BJ (cell line): ENCODE data around the gene SND1. TPM values are rescaled to one million over a fixed set of nuclear protein-coding genes. Genes with fewer than 3 reads are reported as not detected.

Experiments used
- CTCF ChIA-PET: fragments of 350-600 bp; formaldehyde crosslinking; extraction: SDS; loops from one replicate; lab custom pipeline; 2021; ENCODE audit warnings: antibody characterized with exemption, inconsistent platforms; lab: Yijun Ruan, JAX
- POLR2A ChIA-PET: fragments of 300-600 bp; sonication (Branson Sonifier 250); formaldehyde crosslinking; extraction: SDS; loops from one replicate; lab custom pipeline; 2021; ENCODE audit warnings: antibody characterized with exemption; lab: Charles Lee
- DNase-seq: peaks from one replicate; pipeline ENCODE4 v3.0.0-alpha.2; 2011; ENCODE audit warnings: low read depth
- H3K27me3 ChIP-seq: 2 replicates; pipeline ENCODE4 v1.6.0; 2011; ENCODE audit warnings: low read length; ENCODE audit not compliant: control insufficient read depth, insufficient read depth
- H3K36me3 ChIP-seq: 2 replicates; pipeline ENCODE4 v1.5.1; 2011; ENCODE audit warnings: low read length; ENCODE audit not compliant: control insufficient read depth, insufficient read depth
- H3K4me3 ChIP-seq: 2 replicates; pipeline ENCODE4 v1.5.1; 2011; ENCODE audit warnings: low read depth, mild to moderate bottlenecking, control low read depth, low read length
- polyA plus RNA-seq: library from polyadenylated mRNA; depleted of rRNA; stranded (reverse); fragments of >200 nt; gene quantifications from 2 replicates; pipeline ENCODE4 v1.2.3, GENCODE V29; 2011
- TF ChIP-seq, protein P1 (sequence below): IDR thresholded peaks from 2 replicates; pipeline ENCODE4 v1.5.1; 2011; ENCODE audit warnings: low read depth, mild to moderate bottlenecking, control low read depth, inconsistent platforms, low read length, moderate library complexity; ENCODE audit not compliant: insufficient read depth

SND1 gene
- polyA plus RNA-seq, 1 experiment = 203 TPM

DNA sequence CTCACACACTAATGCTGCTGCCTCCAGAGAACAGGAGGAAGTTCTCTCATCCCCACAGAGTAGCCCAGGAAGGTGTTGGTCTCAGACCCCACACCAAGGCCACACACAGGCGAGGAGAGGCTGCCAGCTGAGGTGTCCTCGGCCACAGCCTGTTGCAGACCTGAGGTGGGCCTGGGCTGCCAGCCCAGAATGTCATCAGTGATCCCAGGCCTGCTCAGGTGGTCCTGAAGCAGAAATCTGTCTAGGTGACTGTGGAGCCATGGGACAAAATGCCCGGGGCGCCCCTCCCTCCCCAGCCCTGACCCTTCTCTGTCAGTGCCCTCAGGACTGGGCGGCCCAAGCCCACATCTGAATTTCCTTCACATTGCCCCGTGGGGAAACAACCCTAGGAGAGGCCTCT lies 422.7 kb downstream of the SND1 start:
- Histone ChIP-seq H3K4me3 (no peak overlapping the region), H3K36me3 (peaks cover 18% of the 10 kb centered on the region), H3K27me3 (no peaks in the 10 kb centered on the region)
- TF ChIP-seq, protein P1, sequence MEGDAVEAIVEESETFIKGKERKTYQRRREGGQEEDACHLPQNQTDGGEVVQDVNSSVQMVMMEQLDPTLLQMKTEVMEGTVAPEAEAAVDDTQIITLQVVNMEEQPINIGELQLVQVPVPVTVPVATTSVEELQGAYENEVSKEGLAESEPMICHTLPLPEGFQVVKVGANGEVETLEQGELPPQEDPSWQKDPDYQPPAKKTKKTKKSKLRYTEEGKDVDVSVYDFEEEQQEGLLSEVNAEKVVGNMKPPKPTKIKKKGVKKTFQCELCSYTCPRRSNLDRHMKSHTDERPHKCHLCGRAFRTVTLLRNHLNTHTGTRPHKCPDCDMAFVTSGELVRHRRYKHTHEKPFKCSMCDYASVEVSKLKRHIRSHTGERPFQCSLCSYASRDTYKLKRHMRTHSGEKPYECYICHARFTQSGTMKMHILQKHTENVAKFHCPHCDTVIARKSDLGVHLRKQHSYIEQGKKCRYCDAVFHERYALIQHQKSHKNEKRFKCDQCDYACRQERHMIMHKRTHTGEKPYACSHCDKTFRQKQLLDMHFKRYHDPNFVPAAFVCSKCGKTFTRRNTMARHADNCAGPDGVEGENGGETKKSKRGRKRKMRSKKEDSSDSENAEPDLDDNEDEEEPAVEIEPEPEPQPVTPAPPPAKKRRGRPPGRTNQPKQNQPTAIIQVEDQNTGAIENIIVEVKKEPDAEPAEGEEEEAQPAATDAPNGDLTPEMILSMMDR = no peak
- no peak for DNase-seq
- ChIA-PET POLR2A (no interaction called here), CTCF (no interaction called here)

DNA sequence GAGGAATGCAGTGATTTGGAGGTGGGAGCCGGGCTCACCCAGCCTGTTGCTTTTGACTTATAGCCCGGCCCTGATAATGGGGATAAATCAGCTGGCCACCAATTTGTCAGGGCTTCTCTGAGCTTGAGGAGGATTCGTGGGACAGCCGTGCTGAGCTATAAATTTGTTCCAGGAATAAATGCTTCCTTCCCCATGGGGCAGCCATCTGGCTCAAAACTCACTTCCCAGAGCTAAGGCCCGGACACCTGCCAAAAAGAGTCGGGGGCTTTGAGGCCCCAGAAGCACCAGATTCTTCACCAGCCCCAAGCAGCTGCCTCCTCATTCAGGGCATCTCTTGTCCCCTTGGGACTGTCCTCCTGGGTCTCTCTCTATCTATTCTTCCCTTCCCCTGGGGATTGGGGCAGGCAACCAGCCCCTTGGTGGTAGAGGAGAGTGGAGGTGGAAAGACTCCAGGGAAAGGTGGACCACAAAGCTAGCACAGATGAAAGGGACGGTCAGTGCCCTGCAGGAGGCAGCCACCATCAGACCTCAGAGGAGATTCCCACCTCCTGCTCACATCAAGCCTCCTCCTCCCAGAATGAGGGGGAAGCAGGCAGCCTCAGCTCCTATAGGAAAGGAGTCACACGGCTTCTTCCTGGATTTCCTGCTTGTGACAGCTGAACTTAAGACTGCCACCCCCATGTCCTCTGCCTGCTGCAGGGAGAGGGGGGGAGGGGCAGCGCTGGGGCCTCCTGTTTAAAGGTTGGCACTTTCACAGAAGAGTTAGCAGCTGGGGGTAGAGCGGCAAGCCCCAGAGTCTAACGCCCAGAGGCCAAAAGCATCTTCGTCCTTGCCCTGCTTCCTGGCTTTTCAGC lies 423.5 kb downstream of the SND1 start:
- CTCF ChIA-PET = no interaction called here
- Histone ChIP-seq H3K4me3 (no peak overlapping the region), H3K27me3 (no peaks in the 10 kb centered on the region), H3K36me3 (peaks cover 21% of the 10 kb centered on the region)
- TF ChIP-seq, protein P1 = no peak
- DNase-seq = no peak
- POLR2A ChIA-PET = no interaction called here

GRCh38 chr7:128076196-128076795 lies 424.3 kb downstream of the SND1 start:
- peaks cover 22% of the 10 kb centered on the region for H3K36me3 ChIP-seq

DNA sequence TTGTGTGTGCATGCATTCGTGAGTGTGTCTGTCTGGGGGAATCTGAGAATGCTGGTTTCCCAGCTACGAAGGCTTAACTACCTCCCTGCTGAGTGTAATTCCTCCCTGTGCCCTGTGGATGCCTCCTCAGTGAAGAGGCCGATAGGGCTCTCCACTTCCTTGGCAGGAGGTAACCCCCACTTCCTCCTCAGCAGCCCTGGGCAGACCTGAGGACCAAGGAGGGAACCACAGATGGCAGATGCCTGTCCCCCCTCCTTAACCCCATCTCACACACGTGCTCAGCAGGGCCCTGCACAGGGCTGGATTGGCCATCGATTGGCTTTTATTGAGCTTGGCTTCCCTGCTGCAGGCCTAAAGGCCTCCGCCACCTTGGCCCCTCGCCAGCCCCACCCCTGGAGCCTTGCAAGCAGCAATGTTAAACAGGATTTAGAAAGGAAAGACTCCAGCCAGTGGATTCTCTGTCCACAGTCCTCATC lies 424.8 kb downstream of the SND1 start:
- no peaks in the 10 kb centered on the region for H3K27me3 ChIP-seq
- TF ChIP-seq, protein P1 = no peak
- ChIA-PET CTCF (interaction anchor here (1.4 kb wide), 1 partner anchor 18 kb away, joined by 3 read pairs; no protein-coding TSS in a partner anchor), POLR2A (no interaction called here)
- DNase-seq = no peak
- H3K36me3 ChIP-seq = peaks cover 26% of the 10 kb centered on the region
- no peak overlapping the region for H3K4me3 ChIP-seq

More at GRCh38 chr7:128076196-128076795, 424.3 kb downstream of the SND1 start:
- Histone ChIP-seq H3K4me3 (no peak overlapping the region), H3K27me3 (no peaks in the 10 kb centered on the region)
- TF ChIP-seq, protein P1 = no peak
- ChIA-PET POLR2A (no interaction called here), CTCF (no interaction called here)
- DNase-seq = no peak

- Histone ChIP-seq H3K36me3 (peaks cover 29% of the 10 kb centered on the region), H3K4me3 (no peak overlapping the region), H3K27me3 (no peaks in the 10 kb centered on the region)
- ChIA-PET POLR2A (interaction anchor here (0.6 kb wide), 1 partner anchor 75 kb away, joined by 3 read pairs; no protein-coding TSS in a partner anchor), CTCF (interaction anchor here (0.9 to 1.4 kb wide), 3 partner anchors 20 to 131 kb away, joined by 3 read pairs; no protein-coding TSS in a partner anchor)
- DNase-seq = no peak
- TF ChIP-seq, protein P1 = no peak
Observed at GRCh38 chr7:128078309-128078708, 426.3 kb downstream of the SND1 start.
